HG02943 (cell line): ENCODE data around the gene CD44.

Source experiments
- ATAC-seq: cut with Tn5 transposase; IDR thresholded peaks from one replicate; pipeline ENCODE4 v1.9.1; 2021; ENCODE audit warnings: mild to moderate bottlenecking, low read depth, moderate library complexity; ENCODE audit not compliant: unreplicated experiment

Gene CD44

DNA sequence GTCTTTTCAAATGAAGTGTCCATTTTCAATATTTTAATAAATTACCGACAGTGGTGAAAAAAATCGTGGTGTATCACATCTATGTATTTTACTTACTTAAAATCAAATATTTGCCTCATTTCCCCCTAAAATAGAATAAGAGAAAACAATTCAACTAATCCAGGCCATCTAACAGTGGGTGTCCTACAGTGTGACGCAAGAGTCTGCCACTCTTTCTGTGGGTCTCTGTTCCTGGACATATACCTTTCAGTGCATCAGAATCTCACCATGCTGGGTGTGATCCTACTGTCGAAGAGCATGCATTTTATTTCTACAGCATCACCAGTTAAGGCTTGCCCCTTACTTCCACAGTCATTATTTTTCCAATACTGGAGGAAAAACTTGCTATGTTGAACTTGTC, 111.2 kb downstream of the CD44 start:
- no peak for ATAC-seq

DNA sequence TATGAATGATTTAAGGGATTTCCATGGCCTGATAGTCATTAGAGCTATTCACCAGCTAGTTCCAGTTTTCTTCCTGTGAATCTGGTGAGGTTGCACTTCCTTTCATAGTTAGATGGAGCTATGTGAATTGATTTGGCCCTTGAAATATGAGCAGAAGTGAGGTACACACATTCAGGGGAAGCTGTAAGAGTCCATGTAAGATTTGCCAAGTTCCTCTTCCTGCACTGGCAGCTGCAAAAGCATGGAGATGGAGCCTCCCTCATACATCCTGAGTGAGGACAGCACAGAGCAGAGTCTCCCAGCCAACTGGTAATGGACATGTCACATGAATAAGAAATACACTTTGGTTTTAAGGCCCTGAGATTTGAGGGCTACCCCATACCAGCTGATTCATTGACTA, 111.7 kb downstream of the CD44 start:
- ATAC-seq: no peak

DNA sequence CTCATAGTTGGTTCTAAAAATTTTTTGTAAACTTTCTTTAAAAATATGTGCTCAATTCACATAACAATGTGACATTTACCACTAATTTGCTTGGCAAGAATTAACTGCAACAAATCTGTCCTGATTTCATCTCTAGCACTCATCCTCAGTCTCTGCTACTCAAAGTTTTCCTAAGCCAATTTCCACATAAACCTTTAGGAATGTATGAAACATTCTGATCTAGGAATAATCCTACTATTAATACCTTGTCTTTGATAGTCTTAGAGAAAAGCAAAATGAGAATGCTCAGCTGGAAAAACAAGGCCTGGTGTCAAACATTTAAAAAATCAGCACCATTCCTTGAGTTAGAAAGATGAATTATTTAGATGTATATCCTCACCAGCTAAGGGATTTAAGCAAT, 114.3 kb downstream of the CD44 start:
- ATAC-seq: no peak

DNA sequence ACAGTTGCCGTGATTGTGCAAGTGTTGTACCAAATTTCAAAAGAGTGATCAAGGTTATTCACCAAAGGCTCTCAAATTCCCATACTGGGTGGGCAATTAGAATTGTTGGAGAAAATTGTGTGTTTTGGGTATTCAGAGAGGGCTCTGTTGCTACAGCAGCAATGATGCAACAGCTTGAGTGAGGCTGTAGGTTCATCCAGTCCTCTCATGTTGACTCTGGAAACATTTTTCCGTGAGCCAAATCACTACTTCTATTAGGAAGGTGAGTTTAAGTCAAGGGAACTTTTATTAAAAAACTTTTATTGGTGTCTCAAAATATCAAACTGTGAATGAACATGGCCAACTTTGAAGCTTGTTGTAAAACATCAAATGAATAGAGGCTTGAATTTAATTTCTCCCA, 116.5 kb downstream of the CD44 start:
- no peak for ATAC-seq

DNA sequence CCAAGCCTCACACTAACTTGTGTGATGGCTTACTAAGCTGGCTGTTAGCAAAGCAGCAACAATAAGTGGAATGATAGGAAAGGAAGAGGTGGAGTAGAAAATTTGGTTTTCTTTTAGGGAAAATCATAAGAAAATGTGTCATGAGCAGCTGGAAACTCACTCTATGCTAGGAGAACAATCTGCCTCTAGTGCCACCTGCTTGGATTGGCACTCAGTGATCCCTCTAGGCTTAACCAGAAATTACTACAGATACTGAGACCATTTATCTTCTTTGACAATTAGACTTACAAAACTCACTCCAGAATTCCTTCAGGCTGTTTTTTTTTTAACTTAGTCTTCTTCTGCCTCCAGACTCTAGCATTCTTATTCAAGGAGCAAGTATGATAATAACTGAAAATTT, 117.3 kb downstream of the CD44 start:
- no peak for ATAC-seq

DNA sequence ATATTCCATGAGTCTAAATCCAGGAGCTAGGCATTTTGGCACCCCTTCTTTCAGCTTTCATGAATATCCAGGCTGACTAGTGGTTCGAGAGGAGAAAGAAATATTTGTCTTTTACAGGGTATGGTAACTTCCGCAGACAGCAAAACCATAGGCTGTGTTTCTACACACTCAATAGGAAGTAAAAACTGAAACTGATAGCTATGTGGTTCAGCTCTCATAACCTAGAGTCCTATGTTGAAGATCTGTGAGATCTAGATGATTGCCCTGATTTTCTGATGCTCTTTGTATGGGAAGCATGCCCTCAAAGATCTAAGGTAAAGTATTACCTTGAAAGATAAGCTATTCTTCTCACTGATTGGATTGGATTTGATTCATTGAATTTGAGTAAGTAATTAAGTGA, 118.3 kb downstream of the CD44 start:
- ATAC-seq: peak; percentile 95

DNA sequence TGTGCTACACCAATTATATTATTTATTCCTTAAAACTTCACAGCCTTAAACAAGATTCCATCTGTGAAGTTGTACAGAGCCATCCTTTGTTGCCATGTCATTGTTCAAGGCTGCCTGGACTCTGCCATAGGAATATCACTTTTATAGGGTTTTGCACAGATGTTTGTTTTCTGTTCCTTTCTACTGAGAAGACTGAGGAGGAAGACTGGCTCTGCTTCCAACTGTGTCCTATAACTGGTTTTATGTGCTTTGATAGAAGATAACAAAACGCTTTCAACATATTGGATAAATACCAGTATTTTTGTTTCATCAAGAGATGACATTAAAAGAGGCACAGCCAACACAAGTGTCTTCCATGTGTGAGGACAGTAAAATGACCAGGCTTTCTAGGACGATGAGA, 120.6 kb downstream of the CD44 start:
- no peak for ATAC-seq

DNA sequence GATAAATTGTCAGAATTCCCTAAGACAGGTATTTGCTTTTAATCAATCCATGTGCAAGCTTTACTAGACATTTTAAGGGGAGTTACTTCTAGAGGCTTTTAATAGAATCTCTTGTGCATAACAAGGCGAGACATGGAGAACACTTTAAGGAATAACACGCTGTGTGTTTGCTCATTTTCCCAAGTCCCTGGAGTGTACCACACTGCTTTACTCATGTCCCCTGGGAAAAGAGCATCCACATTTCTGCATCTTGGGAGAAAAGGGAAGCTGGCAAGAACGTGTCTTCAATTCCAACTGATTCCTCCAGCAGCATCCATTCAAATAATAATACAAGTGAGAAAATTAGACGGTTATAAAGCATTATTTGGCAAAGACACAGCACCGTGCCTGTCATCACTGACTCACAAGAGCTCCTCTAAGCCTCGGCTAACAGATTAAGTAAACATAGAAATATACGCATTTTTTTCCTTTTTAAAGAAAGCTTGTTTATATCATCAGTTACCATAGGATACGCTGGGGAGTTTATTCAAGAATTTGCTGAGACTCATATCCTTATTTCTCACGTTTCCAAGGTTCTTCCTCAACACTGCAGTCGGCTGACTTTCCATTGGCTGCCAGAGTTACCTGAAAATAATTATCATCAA, 121.5 kb downstream of the CD44 start:
- ATAC-seq: no peak

DNA sequence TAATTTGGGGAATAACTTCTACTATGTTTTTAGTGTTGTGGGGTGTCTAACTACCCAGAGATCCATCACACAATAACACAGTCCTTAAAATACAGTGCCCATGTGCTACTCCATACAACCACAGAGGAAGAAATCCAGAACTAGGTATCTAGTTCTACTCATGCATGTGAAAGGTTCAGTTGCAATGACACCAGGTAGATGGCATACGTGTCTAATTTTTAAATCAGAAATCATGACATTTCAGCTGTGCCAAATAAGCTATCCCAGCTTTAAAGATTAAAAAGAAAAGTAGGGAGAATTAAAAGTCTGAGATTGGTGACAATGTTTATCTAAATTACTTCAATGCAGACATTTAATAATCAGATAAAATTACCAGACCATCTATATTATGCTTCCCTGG, 122.2 kb downstream of the CD44 start:
- ATAC-seq: no peak

DNA sequence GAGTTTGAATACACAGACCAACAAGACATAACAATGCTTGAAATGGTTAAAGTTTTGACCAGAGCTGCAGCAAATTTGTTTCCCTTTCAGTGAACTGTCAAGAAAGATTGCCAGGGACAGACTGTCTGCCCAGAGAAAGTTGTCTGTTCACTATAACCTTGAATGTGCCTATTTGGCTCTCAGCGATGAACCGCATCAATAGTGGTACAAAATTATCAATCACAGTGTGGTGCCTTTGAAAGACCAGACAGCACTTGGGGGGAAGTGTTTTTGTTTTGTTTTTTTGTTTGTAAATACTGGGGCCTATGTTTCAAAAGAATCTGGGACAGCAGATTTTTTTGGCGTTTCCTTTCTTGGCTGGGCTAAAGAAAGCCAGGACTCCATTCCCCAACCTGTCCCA, 123.1 kb downstream of the CD44 start:
- no peak for ATAC-seq

DNA sequence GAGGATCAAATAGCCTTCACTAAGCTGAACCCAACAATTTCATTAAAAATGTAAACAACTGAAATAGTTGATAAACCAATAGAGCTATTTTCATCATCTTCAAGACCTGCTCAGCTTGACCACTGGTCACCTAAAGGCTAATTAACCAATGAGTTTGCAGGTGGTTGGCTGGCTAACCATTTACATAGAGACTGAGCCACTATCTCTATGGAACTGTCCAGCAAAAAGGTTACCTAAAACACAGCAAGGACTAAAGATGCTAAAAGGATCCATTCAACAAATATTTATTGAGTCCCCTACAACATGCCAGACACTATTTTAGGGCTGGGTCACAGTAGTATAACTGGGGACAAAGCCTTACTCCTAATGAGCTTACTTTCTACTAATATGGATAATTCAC, 123.8 kb downstream of the CD44 start:
- no peak for ATAC-seq

DNA sequence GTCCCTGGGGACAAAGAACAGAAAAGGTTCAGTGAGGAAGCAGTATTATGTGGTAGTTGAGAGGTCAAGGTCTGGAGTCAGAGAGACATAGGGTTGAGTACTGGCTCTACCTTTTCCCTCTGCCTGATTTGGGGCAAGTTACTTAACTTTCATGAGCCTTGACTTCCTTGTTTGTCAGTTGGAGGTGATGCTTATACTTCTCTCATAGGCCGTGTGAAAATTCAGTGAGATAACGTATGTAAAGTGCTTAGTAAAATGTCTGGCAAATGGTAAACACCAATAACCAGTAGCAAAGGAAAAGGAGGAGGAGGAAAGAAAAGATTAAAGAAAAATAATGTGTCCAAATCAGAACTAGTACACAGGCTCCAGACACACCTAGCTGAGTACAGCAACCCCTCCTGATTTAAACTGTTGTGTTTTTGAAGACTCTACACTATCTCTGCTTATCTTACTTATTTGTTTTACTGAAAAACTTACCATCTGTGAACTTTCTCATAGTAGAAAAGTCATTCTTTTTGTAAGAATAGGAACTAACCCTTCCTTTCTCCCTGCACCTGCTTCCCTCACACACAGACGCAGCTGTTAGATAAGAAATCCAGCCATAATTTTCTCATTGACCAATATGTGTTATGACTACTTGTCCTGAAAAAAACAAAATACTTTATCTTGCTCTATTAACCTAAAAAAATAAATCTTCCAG, 126.9 kb downstream of the CD44 start:
- ATAC-seq: no peak

DNA sequence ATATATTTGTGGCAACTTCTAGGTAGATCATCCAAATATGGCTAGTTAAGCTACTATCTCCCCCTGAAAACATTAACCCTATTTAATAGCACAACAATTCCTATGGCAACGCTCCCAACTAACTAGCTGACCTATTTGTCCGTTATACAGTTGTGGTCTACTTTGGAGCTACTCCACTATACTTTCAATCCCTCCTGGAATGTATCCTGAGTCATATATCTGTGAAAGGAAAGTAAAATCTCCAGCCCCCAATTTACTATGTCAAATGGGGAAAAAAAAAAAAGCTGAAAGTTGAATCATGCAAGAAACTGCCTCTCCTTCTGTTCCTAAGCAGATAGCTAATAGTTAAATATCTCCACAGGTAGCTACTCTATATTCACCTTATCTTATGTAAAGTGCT, 128.5 kb downstream of the CD44 start:
- no peak for ATAC-seq

DNA sequence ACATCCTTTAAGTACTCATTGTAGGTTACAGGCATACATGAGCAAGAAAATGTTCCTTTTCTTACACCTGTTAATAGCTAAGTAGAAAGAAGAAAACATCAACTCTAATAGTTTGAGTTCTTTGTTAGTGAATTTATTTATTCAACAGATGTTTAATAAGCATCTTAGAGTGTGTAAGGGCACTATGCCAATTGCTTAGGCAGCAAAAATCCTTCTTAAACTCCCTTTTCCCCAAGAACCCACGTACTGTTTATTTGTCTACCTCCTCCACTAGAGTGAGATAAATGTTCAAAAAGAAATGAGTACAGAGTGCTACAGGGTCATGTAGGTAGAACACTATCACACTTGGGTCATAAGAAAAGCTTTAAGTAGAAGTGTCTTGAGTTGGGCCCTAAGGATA, 131.4 kb downstream of the CD44 start:
- no peak for ATAC-seq

DNA sequence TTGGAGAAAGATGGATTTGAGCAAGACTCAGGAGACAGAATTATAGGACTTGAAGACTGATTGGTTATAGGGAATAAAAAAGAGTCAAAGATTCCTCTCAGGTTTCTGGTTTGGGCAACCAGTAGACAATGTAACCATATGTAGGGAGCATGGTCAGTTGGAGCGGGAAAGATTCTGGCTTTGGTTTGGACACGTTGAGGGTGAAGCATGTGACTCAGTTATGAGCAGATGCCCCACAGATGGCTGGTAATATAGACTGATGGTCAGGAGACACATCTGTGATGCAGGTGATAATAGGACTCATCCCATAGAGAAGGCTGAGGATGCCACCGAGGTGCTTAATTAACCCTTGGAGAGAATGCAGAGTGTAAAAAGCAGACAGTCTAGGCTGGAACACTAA, 132.1 kb downstream of the CD44 start:
- ATAC-seq: no peak

DNA sequence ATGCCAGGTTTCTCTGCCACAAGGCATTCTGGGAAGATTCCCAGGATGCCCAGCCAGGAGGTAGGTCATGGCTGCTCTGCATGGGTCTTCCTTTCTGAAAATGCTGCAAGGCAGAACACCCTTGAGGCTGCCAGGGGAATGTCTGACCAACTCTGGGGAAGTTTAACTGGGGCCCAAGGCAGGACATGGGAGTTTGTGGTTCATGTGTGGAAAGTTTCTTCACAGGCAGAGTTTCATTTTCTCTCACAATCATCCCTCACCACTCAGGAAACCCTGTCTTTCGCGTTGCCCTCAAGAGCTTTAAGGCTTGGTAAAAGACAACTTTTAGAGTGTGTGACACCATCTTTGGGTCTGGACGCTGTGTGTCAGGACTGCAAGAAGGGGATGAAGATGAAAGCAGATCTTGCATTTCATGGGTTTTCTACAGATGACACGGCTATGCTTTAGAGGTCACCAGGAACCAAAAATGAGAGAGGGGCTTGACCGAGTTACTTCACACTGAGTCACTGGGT, 133.5 kb downstream of the CD44 start:
- ATAC-seq: peak; percentile 81

DNA sequence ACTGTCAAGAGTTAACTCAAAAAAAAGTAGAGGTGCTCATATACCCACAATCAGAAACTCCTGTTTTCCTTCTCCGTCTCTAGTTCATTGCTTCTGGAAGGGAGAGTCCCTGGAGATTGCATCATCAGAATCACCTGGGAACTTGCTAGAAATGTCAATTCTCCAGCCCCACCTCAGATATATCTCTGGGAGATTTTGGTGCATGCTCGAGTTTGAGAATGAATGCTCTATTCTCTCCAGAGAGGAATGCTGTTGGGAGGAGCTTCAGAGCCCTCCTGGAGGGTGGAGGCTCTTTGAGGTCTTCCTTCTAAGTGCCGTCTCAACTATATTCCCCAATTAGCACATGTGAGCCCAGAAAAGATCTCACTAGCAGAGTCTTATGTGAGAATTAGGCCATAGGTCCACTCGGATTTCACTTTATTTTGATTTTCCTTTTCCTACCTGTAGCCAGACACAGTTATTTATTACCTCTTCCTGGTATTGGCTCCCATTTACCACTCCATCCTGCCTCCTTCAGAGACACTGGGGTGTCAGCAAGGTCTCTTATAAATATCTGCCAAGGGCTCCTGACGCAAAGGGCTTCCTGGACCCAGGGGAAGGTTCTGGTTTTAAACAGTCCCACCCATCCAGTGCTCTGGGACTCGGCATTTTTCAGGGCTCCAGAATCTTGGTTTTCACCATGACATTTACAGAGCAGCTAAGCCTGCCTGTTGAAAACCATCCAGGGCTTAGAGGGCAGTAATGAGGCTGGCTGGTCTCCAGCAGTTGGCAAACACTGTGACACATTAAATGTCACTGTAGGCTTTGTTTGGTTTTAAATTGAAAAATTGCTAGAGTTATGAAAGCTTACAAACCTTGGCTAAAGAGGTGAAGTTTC, 136.2 kb downstream of the CD44 start:
- no peak for ATAC-seq

DNA sequence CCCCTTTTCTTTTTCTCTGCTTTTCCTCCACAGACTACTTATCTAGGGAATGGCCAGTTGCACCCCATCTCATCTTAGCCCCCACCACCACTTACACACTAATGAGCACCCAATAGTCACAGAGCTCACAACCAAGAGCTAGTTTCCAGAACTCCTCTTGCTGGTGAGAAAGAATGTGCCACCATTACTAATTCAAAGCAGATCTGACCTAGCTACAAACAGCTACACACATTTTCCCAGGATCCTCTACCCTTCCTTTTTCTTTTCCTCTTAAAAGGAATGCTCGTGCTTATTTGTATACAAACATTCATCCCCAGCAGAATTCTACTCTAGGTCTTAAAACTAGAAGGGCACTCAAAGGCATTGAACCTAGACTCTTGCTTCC, 136.8 kb downstream of the CD44 start:
- no peak for ATAC-seq

DNA sequence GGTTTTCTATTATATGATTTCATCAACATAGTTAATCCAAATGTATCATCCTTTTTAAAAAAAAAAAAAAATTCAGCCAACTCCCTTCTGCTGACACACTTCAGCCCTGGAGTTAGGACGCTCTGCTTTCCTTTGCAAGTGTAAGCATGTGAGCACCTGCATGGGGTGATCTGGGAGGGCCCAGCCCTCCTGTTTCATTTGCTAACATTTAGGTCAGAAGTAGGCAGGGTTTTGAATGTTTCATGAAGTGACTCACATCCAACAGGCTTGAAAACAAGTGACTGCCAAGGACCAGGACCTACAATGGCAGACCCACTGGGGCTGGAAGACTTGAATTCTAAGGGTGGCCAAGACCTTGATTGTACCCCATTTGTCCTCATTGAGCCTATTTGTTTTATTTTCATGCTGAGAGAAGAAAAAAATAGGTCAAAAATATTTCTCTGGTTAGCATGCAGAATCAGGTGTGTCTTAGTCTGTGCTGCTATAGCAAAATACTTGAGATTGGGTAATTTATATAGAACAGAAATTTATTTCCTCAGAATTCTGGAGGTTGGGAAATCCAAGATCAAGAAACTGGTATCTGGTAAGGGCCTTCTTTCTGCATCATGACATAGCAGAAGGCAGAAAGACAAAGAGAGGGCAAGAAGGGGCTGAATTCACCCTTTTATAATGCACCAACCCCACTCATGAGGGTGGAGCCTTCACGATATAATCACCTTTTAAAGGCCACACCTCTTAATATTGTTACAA, 137.6 kb downstream of the CD44 start:
- no peak for ATAC-seq

DNA sequence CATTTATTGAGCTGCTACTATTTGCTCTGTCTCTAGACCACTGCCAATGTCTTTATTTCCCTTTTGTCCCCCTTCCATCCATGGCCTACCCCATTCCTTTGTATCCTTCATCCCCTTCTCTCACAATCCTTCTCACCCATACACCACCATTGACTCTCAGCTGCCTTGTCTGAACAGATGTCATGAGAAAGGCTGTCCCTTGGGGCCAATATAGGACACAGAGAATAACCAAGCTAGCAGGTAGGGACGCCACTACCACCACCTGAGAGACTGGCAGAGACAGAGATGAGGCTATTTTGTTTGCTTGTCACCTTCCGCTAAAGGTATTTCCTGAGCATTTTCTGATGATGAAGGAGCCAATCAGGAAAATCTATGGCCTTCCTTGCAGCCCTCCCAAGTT, 138.9 kb downstream of the CD44 start:
- no peak for ATAC-seq

DNA sequence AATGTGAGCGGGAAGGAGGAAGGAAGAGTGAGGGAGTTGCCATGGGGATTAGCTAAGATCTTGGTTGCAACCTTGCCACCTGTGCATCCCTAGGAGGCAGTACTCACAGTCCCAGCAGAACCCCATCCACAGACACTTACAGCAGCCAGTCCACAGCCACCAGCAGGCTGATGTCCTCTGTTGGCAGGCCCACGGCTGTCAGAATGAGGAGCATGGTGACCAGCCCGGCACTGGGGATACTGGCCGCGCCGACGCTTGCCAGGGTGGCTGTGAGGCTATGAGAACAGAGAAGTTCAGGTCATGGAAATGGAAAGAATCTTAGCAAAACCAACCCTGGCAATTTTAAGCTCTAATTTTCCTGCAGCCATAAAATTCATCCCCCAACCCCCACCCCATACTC, 141.8 kb downstream of the CD44 start:
- no peak for ATAC-seq
